VCaP (cell line): ENCODE data around the gene GARNL3.
A peak's percentile ranks its signal among the peaks of the same experiment; 100 is the strongest.

ENCODE experiments used
- H3K27ac ChIP-seq: fragments of 450-650 bp; 2 replicates; pipeline ENCODE4 v1.5.1; 2017
- CTCF ChIP-seq: fragments of 450-650 bp; conservative IDR thresholded peaks from 2 replicates; pipeline ENCODE4 v1.5.1; 2017; ENCODE audit warnings: mild to moderate bottlenecking, moderate library complexity

The GARNL3 gene

GRCh38 chr9:127380479-127380878 lies 115.9 kb downstream of the GARNL3 start:
- no peak for TF ChIP-seq CTCF

GRCh38 chr9:127382541-127382940 lies 118.0 kb downstream of the GARNL3 start:
- no peak overlapping the region for H3K27ac ChIP-seq
- no peak for TF ChIP-seq CTCF

More at GRCh38 chr9:127380479-127380878, 115.9 kb downstream of the GARNL3 start:
- no peak overlapping the region for H3K27ac ChIP-seq

GRCh38 chr9:127384016-127384730 lies 119.6 kb downstream of the GARNL3 start:
- H3K27ac ChIP-seq: peak overlapping the region; percentile 38
- no peak for TF ChIP-seq CTCF

- H3K27ac ChIP-seq: peak overlapping the region; percentile 38; the same call in 1 of the 2 replicates
- TF ChIP-seq CTCF: no peak
Measured at GRCh38 chr9:127384901-127385300, 120.3 kb downstream of the GARNL3 start.

- TF ChIP-seq CTCF: no peak
- no peak overlapping the region for H3K27ac ChIP-seq
Measured at GRCh38 chr9:127386249-127386648, 121.7 kb downstream of the GARNL3 start.

- no peak overlapping the region for H3K27ac ChIP-seq
- no peak for TF ChIP-seq CTCF
Measured at GRCh38 chr9:127386981-127387380, 122.4 kb downstream of the GARNL3 start.

- no peak for TF ChIP-seq CTCF
- no peak overlapping the region for H3K27ac ChIP-seq
Measured at GRCh38 chr9:127388037-127388855, 123.7 kb downstream of the GARNL3 start.
